NT2/D1 (cell line): ENCODE measurements around the gene ZC3H8.

Experiments used
- DNase-seq: peaks from one replicate; pipeline ENCODE4 v3.0.0-alpha.2; 2011; ENCODE audit warnings: low read depth, low spot score
- H3K27me3 ChIP-seq: 2 replicates; pipeline ENCODE4 v1.6.0; 2011; ENCODE audit warnings: mild to moderate bottlenecking; ENCODE audit not compliant: insufficient read length, insufficient read depth
- H3K36me3 ChIP-seq: 2 replicates; pipeline ENCODE4 v1.6.1; 2011; ENCODE audit warnings: mild to moderate bottlenecking, low read length, mixed read lengths; ENCODE audit not compliant: insufficient read depth, insufficient read length
- H3K4me1 ChIP-seq: 2 replicates; pipeline ENCODE4 v1.5.1; 2011; ENCODE audit not compliant: insufficient read depth, insufficient read length
- H3K4me3 ChIP-seq: 2 replicates; pipeline ENCODE4 v1.5.1; 2011; ENCODE audit warnings: low read depth; ENCODE audit not compliant: insufficient read length
- H3K9ac ChIP-seq: 2 replicates; pipeline ENCODE4 v1.6.0; 2011; ENCODE audit warnings: low read depth; ENCODE audit not compliant: insufficient read length
- H3K9me3 ChIP-seq: 2 replicates; pipeline ENCODE4 v1.5.1; 2011; ENCODE audit warnings: mild to moderate bottlenecking, low read length; ENCODE audit not compliant: insufficient read depth
- SUZ12 ChIP-seq: IDR thresholded peaks from 2 replicates; pipeline ENCODE4 v1.6.1; 2011; ENCODE audit not compliant: insufficient read length, insufficient read depth; ENCODE audit errors: extremely low read depth
- YY1 ChIP-seq: IDR thresholded peaks from 2 replicates; pipeline ENCODE4 v1.6.1; 2011; ENCODE audit not compliant: insufficient read length, insufficient read depth
- ZNF274 ChIP-seq: IDR thresholded peaks from 2 replicates; pipeline ENCODE4 v1.6.1; 2011; ENCODE audit warnings: mild to moderate bottlenecking, low read depth, low read length

The ZC3H8 gene

DNA sequence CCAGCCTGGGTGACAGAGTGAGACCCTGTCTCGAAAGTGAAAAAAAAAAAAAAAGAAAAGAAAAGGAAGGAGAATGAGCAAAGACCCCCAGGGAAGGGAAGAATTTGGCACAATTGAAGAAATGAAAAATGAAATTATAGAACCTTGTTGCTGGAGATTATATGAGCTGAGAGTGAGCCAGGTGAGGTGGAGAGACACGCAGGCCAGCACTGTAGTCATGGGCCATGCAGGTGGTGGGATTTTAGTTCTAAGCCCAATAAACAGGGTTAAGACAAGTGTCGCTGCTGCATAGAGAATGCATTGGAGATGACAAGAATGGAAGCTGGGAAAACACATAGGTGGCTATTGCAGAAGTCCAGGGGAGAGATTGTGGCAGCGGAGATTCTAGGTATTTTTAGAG, 84.3 kb downstream of the ZC3H8 start:
- no peak for DNase-seq
- Histone ChIP-seq H3K4me3 (no peak overlapping the region), H3K27me3 (no peaks in the 10 kb centered on the region), H3K4me1 (no peaks in the 10 kb centered on the region), H3K9ac (no peak overlapping the region), H3K9me3 (no peaks in the 10 kb centered on the region), H3K36me3 (no peaks in the 10 kb centered on the region)
- no peak for TF ChIP-seq YY1
- TF ChIP-seq SUZ12: no peak
- no peak for TF ChIP-seq ZNF274

DNA sequence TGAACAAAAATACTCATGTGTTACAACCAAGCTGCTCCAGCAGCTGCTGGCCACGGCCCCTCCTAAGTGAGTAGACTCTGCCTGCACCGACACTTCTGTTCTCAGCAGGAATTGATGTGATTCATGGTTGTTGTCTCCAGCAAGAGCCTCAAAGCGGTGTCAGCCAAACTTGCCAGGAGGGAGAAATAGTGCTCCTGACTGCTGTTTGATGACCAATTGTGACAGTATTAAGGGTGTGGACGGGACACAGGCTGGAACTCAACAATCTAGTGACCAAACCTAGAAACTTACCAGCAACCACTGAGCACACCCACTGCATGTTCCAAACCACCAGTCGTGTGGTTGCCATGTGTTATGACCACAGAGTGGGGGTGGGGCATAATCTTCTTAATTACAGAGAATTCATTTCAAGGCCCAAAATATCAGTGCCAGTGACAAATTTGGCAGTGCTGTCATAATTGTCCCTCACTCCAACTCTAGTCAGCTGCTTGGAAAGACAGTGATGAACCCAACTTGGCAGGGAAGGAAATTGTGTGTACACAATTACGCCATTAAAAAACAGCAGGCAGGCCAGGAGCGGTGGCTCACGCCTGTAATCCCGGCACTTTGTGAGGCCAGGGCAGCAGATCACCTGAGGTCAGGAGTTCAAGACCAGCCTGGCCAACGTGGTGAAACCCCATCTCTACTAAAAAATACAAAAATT, 86.3 kb downstream of the ZC3H8 start:
- no peak for TF ChIP-seq SUZ12
- no peak for TF ChIP-seq YY1
- TF ChIP-seq ZNF274: no peak
- no peak for DNase-seq
- no peaks in the 10 kb centered on the region for H3K4me1 ChIP-seq
- no peaks in the 10 kb centered on the region for H3K27me3 ChIP-seq
- no peaks in the 10 kb centered on the region for H3K9me3 ChIP-seq
- no peaks in the 10 kb centered on the region for H3K36me3 ChIP-seq
- H3K9ac ChIP-seq: no peak overlapping the region
- no peak overlapping the region for H3K4me3 ChIP-seq

DNA sequence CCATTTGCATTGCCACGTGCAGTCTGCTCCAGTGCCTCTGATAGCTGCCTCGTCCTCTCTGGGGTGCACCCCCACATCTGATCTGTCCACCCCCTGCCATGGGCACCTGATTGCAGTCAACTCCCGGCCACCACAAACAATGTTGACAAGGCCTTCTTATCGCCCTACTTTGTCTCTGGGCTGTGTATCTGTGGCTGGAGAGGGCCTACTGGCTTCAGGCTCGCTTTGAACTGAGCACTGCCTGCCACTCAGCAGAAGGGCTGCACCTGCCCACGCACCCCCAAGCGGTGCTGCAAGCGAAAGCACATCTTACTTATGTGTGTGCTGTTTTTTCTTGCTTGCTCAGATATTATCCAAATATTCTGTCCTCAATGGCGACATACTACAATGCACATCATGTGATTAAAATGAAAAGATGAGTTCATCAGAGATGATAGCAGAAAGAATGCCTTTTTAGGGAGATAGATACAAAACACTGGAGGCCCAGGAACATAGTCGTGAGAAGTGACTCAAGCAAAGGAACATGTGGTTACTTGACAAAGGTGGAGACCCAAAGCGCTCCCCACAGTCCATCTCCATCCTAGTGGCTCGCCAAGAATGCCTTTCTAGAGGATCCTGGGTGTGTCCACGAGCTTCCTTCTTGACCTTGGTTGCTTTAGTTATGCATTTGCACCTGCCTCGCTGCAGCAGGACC, 87.9 kb downstream of the ZC3H8 start:
- Histone ChIP-seq H3K9ac (no peak overlapping the region), H3K27me3 (no peaks in the 10 kb centered on the region), H3K4me3 (no peak overlapping the region), H3K36me3 (no peaks in the 10 kb centered on the region), H3K9me3 (no peaks in the 10 kb centered on the region), H3K4me1 (no peaks in the 10 kb centered on the region)
- TF ChIP-seq SUZ12 (no peak), ZNF274 (no peak), YY1 (no peak)
- DNase-seq: no peak

DNA sequence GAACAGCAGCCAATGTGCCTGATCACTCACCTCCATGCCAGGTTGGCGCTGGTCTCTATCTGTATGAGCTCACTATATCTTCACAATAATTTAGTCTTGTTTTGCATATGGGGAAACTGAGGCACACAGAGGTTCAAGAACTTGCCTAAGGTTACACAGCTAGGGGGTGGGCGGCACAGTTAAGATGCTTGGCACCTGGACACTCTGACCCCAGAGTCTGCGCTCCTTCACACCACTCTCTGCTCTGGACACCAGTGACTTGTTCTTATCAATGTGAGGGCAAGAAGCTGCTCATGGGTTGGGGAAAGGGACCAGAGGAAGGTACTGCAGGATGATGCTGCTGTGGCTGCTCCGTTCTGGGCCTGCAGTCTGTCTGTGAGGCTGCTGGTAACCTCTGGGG, 89.5 kb downstream of the ZC3H8 start:
- Histone ChIP-seq H3K4me3 (no peak overlapping the region), H3K36me3 (no peaks in the 10 kb centered on the region), H3K9me3 (no peaks in the 10 kb centered on the region), H3K4me1 (no peaks in the 10 kb centered on the region), H3K9ac (no peak overlapping the region), H3K27me3 (no peaks in the 10 kb centered on the region)
- no peak for TF ChIP-seq SUZ12
- TF ChIP-seq YY1: no peak
- TF ChIP-seq ZNF274: no peak
- DNase-seq: no peak

DNA sequence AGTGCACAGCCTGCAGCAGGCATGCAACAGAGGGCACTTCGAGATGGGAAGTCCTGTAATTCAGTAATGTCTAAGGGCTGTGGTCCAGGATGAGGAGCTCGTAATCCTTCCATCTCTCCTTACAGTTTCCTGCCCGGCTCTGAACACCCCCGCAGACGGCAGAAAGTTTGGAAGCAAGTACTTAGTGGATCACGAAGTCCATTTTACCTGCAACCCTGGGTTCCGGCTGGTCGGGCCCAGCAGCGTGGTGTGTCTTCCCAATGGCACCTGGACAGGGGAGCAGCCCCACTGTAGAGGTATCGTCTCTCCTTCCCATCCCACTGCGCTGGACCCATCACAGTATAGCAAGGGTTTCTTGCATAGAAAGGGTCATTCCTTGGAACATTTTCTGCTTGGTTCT, 90.0 kb downstream of the ZC3H8 start:
- TF ChIP-seq ZNF274 (no peak), YY1 (no peak), SUZ12 (no peak)
- Histone ChIP-seq H3K36me3 (no peaks in the 10 kb centered on the region), H3K4me1 (no peaks in the 10 kb centered on the region), H3K9me3 (no peaks in the 10 kb centered on the region), H3K9ac (no peak overlapping the region), H3K27me3 (no peaks in the 10 kb centered on the region), H3K4me3 (no peak overlapping the region)
- DNase-seq: no peak

DNA sequence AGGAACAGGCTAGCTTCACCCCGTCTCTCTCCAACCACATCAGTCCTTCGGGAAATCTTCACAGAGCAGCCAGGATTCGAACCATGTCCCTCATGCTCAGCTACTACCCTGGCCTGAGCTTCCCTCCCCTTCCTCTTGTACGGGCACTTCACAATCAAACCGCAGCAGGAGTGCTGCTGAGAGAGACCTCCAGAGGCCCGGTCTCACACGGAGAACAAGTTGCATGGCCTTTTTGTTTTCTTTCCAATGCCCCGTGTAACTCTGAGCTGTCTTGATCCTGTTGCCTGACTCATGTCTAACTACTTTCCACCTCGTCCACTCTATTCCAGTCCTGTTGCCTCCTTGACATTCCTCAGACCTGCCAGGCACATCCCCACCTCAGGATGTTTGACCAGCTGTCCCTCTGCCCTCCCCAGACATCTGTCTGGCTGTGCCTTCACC, 91.3 kb downstream of the ZC3H8 start:
- Histone ChIP-seq H3K4me3 (no peak overlapping the region), H3K36me3 (no peaks in the 10 kb centered on the region), H3K27me3 (no peaks in the 10 kb centered on the region), H3K4me1 (no peaks in the 10 kb centered on the region), H3K9me3 (no peaks in the 10 kb centered on the region), H3K9ac (no peak overlapping the region)
- TF ChIP-seq SUZ12 (no peak), YY1 (no peak), ZNF274 (no peak)
- no peak for DNase-seq

DNA sequence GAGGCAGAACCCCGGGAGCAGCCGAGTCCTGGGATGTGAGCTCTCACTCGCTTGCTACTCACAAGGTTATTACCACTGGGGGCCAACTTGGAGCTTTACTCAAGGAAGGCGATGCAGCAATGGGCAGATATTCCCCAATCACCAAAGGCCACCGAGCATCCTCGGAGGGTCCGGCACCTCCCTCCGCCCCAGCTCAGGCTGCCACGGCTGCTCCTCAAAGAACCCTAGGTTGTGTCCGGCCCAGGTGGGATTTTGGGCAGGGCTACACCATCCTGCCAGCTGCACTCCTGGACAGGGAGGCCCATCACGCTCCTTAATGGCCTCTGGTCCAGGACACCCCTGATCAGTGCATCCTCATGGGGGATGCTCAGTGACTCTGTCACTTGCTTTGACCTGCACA, 91.9 kb downstream of the ZC3H8 start:
- Histone ChIP-seq H3K4me3 (no peak overlapping the region), H3K9me3 (no peaks in the 10 kb centered on the region), H3K27me3 (no peaks in the 10 kb centered on the region), H3K4me1 (no peaks in the 10 kb centered on the region), H3K36me3 (no peaks in the 10 kb centered on the region), H3K9ac (no peak overlapping the region)
- DNase-seq: no peak
- no peak for TF ChIP-seq ZNF274
- no peak for TF ChIP-seq YY1
- TF ChIP-seq SUZ12: no peak

DNA sequence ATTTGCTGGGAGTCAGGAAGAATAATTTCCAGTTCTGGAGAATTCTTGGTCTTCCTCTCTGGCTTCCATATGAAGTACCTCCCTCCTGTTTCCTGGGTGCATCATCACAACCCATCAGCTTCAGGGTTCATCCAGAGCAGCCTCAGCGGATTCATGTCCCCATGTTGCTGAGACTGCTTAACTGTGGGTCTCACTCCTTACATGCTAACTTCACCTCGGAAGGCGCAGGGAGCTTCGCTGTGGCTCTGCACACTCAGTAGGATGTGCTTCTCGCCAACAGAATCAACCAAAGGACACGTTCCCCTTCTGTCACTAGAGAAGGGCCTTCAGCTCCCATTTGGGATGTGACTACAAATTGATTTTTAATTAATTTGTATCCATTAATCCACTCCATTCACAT, 92.5 kb downstream of the ZC3H8 start:
- no peak for DNase-seq
- H3K9ac ChIP-seq: no peak overlapping the region
- no peak for TF ChIP-seq YY1
- no peaks in the 10 kb centered on the region for H3K9me3 ChIP-seq
- no peaks in the 10 kb centered on the region for H3K27me3 ChIP-seq
- no peak overlapping the region for H3K4me3 ChIP-seq
- H3K4me1 ChIP-seq: no peaks in the 10 kb centered on the region
- H3K36me3 ChIP-seq: no peaks in the 10 kb centered on the region
